Ovary (tissue), 3 donors: ENCODE data around the gene TMEM269.

Experiments
- EP300 ChIP-seq: sonication (generic); formaldehyde crosslinking; IDR thresholded peaks from one replicate; pipeline ENCODE4 v1.6.1; 2017; ENCODE audit warnings: antibody characterized with exemption
- POLR2A ChIP-seq: fragments of 450-650 bp; IDR thresholded peaks from one replicate; pipeline ENCODE4 v1.6.1; 2017; ENCODE audit warnings: antibody characterized with exemption, mild to moderate bottlenecking, moderate library complexity
- TF ChIP-seq, protein P1 (sequence below), 3 donors: fragments of 450-650 bp in 2 of 3; fragments of 200-600 bp in 1 of 3; IDR thresholded peaks; one replicate each; pipeline versions ENCODE4 v1.5.1 to v1.8.0; 2016 to 2022; ENCODE audit warnings: antibody characterized with exemption in 3 of 3, mild to moderate bottlenecking in 1 of 3
- donor health status: DM: no; HTN: no; CAD: no.

DNA sequence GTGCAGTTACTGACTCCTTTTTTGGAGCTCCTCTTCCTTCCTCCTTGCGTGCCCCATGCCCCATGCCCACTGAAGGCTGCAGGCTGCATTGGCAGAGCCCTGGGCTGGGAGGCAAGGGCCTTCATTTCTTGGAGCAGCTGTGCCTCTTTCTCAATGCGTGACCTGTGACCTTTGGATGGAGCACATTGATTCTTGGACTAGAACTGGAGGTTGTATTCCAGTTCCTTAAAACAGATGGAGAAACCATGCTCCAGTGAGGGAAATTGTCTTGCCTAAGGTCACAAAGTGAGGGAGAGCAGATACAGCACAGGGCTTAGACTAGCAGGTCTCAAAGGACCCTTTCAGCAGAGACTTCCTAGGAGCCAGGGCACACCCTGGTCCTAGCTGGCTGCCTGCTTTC is 9.0 kb downstream of the TMEM269 start:
- TF ChIP-seq POLR2A (no peak), EP300 (no peak)
- TF ChIP-seq, protein P1, sequence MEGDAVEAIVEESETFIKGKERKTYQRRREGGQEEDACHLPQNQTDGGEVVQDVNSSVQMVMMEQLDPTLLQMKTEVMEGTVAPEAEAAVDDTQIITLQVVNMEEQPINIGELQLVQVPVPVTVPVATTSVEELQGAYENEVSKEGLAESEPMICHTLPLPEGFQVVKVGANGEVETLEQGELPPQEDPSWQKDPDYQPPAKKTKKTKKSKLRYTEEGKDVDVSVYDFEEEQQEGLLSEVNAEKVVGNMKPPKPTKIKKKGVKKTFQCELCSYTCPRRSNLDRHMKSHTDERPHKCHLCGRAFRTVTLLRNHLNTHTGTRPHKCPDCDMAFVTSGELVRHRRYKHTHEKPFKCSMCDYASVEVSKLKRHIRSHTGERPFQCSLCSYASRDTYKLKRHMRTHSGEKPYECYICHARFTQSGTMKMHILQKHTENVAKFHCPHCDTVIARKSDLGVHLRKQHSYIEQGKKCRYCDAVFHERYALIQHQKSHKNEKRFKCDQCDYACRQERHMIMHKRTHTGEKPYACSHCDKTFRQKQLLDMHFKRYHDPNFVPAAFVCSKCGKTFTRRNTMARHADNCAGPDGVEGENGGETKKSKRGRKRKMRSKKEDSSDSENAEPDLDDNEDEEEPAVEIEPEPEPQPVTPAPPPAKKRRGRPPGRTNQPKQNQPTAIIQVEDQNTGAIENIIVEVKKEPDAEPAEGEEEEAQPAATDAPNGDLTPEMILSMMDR (IDR thresholded peaks at IDR 0.05) = no peak
